GM15510 (cell line): Measurements from ENCODE around the gene MAEL.

Source experiments
- POLR2A ChIP-seq: IDR thresholded peaks from 3 replicates; pipeline ENCODE4 v1.6.1; 2011; ENCODE audit warnings: borderline replicate concordance; ENCODE audit not compliant: insufficient read length; ENCODE audit errors: extremely low read depth

The MAEL gene

DNA sequence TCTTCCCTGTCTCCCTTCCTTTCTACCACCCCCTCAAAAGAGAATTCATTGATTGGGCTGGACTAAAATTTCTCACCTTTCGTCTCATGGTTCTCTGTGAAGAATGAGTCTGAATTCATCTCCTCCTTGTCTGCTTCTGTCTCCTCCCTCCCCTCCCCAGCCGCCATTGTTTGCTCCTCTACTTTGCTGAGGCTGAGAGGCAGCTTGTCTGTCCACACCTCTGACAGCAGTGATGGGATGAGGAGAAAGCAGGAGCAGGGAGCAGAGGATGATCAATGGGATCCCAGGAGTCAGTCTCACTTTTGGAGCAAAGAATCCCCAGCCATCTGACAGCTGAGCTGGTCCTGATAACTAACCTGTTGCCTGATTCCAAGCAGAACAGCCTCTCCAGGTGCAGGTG, 16.3 kb upstream of the MAEL start:
- TF ChIP-seq POLR2A, result no peak

DNA sequence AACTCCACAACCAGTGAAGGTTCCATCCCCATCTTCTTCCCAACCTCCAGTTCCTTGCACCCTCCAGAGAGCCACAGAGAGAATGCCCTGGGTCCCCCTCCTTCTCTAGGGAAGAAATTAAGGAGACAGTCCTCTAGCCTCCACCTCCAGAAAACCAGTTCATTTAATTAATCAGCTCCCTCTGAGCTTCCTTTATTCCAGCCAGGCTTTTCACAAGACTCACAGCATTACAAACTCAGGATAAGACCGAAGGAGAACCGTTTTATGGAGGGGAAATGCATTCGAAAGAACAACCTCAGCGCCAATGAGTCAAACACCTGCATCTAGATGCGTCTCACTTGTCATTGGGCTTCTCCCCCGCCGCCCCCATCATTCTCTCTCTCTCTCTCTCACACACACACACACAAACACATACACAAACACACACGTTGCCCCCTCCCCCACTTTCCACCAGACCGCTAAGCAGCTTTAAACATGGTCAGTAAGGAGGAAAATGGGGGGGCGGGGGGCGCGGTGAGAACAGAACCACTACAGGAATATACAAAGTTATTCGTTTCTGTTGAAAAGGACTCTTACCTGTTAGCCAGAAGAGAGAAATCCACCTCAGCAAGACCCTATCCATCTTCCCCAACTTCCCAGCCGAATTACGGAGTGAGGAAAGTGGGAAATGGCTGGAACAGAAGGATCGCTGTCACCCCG, 14.3 kb upstream of the MAEL start:
- no peak for TF ChIP-seq POLR2A

DNA sequence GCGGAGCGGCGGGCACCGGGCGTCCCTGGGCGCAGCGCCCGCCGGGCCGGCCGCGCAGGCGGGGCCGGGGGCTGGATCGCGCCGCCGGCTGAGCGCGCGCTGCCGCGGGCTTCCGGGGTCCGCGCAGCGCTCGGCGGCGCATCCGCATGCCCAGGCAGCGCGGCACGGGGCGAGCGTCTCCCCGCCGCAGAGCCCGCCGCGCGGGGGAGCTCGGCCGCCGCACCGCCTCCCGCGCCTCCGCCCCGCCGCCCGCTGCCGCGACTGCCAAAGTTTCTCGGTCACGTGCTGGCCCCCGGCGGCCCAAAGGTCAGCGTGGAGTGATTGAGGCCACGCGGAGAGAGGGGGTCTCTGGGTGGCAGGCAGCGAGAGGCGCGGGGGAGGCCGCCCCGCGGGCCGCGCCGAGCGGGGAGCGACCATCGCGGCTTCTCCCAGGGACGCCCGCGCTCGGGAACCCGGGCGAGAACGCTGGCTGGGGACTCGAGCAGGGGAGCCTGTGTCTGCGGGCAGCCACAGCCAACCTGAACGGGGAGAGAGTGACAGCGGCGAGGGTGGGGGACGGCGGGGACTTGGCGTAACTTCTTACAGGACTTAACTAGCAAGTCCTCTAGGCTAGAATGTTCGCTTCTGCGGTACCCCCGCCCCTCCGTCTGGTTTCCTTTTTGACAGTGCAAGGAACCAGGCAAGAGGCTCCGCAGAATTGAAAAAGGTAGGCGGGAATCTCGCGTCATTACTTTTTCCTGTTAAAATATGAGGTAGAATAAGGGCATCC, 13.5 kb upstream of the MAEL start, which contains the start of gene ILDR2:
ILDR2 (minus strand) TSS at position 180 of the 769 bp plus-strand sequence. CDS start 272 bp downstream, outside the sequence.
- no peak for TF ChIP-seq POLR2A

DNA sequence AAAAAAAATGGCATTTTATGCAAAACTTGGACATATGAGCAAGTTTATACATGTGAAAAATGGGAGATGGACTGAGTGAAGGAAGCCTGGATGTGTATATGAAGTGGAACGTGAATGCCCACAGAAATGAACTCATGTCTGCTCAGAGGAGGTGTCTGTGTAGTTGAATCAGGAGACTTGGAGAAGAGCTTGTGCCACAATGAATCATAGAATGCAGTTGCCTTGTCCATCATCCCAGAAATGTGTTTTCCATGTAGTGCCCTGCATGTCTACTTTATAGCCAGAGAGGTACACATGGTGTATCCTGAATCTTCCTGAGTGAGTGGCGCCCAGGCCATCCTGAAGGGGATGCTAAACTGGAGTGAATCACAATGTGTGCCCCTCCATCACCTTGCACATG, 11.1 kb upstream of the MAEL start:
- TF ChIP-seq POLR2A, result no peak

DNA sequence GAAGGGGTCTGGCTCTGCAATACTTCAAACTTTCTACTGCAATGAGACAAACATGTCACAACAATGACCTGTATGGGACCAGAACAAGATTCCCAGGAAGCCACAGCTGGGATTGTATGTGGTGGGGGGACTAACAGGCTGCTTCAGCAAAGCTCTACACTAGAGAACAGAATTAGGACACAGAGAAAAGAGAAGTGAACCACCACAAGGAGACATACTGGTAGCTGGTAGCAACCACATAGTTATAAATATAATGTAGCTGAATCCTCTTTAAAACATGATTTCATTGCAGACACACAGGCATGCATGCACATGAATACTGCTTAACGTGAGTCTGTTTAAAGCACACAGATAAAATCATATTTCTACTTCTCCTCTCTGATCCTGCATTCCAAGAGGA, 10.3 kb upstream of the MAEL start:
- TF ChIP-seq POLR2A, result no peak

DNA sequence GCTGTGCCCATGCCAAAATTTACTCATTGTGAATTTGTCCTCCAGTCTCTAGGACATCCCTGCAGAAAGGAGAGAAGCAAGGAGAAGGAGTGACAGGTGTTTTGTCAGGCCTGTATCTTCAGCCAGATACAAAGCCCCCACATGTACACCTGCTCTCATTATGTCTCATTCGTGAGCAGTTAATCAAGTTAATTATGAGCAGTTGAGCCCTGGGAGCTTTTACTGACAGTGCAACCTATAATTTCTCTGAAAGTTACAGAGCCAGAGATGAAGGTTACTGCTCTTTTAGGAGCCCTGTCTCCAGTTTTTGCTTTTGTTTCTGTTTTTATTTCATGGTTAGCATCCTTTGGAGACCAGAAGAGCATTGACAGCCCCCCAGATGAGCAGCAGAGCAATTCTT, 8.7 kb upstream of the MAEL start:
- TF ChIP-seq POLR2A, result no peak

DNA sequence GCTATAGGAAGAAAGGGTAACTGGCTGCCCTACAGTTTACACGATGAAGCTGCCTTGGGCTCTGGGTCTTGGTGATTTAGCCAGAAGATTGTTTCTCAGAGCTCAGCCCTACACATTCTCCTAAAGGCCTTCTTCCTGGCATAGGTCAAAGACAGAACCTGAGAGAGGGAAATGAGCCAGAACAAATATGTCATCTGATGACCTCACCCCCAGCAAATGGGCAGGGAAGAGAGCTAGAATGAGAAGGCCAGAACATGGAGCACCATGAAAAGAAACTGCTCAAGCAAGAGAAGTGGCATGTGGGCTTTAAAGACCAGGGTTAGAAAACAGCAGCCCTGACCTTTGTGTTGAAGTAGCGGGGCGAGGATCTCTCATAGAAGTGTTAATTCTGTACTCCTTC, 8.3 kb upstream of the MAEL start:
- TF ChIP-seq POLR2A, result no peak

DNA sequence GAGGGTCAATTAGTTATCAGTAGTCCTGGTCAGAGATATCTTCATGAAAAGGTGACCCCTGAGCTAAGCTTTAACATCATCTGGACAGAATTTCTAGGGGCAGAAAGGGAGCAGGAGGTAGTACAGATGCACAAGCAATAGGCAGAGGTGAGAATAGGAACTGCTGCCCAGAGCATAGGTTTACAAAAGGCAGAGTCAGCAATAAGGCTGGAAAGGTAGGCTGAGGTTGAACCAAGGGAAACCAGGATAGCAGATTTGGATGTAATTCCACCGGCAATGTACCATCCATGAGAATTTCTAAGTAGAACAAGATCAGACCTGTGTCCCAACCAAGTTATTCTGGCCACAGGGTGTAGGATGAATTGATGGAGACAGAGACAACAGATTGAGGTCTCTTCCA, 7.5 kb upstream of the MAEL start:
- no peak for TF ChIP-seq POLR2A

DNA sequence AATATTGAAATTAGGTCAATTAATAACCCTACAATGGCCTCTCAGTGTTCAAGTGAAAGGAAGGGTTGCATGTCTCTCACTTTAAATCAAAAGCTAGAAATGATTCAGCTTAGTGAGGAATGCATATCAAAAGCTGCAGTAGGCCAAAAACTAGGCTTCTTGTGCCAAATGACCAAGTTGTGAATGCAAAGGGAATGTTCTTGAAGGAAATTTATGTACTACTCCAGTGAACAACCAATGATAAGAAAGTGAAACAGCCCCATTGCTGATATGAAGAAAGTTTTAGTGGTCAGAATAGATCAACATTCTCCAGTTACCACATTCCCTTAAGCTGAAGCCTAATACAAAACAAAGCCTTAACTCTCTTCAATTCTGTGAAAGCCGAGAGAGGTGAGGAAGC, 10.0 kb downstream of the MAEL start:
- TF ChIP-seq POLR2A, result no peak

DNA sequence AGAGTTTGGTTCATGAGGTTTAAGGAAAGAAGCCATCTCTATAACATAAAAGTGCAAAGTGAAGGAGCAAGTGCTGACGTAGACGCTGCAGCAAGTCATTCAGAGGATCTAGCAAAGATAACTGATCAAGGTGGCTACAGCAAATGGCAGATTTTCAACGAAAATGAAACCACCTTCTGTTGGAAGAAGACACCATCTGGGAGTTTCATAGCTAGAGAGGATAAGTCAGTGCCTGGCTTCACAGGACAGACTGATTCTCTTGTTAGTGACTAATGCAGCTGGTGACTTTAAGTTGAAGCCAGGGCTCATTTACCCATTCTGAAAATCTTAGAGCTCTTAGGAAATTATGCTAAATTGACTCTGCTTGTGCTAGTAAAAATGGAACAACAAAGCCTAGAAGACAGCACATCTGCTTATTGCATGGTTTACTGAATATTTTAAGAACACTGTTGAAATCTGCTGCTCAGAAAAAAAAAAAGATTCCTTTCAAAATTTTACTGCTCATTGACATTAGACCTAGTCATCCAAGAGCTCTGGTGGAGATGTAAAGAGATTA, 10.5 kb downstream of the MAEL start:
- no peak for TF ChIP-seq POLR2A

DNA sequence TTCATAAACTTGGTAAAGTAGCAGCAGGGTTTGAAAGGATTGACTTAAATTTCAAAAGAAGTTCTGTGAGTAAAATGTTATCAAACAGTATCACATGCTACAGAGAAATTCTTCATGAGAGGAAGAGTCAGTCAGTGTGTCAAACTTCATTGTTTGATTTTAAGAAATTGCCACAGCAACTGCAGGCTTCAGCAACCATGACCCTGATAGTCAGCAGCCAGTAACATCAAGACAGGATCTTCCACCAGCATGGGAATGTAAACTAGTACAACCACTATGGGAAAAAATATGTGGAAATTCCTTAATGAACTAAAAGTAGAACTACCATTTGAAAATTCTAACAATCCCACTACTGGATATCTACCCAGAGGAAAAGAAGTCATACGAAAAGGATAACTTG, 11.5 kb downstream of the MAEL start:
- TF ChIP-seq POLR2A, result no peak

DNA sequence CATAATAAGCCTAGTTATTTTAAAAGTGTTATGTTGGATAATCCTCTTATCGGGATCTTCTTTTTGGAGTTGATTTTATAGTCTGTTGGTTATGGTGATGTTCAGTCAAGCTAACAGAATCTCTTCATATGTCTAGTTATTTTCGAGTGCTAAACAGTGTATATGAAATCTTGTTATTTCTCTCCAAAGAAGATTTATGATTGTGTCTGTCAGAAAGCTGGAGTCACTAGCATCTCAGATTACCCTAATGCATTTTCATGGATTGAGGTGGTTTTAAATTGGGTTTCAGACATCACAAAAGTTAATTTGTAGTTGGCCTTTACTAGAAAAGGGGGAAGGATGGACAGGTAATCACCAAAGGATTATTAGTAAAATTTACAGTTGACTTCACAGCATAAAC, 13.3 kb downstream of the MAEL start:
- no peak for TF ChIP-seq POLR2A

DNA sequence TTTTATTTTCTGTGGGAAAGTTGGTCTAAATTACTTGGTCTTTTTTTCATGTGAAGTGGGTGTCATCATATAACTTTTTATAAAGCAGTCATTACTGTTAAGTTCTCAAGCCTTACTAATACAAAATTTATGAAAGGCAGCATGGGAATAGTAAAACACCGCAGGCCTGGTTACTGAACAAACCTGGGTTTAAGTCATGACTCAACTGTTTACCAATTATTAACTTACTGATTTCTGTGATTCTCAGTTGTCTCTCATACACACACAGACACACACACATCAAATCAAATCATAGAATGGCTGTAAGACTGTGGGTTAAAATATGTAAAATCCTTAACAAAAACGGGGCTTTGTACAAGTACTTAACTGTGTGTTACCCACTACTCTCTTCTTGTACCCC, 14.6 kb downstream of the MAEL start:
- no peak for TF ChIP-seq POLR2A

DNA sequence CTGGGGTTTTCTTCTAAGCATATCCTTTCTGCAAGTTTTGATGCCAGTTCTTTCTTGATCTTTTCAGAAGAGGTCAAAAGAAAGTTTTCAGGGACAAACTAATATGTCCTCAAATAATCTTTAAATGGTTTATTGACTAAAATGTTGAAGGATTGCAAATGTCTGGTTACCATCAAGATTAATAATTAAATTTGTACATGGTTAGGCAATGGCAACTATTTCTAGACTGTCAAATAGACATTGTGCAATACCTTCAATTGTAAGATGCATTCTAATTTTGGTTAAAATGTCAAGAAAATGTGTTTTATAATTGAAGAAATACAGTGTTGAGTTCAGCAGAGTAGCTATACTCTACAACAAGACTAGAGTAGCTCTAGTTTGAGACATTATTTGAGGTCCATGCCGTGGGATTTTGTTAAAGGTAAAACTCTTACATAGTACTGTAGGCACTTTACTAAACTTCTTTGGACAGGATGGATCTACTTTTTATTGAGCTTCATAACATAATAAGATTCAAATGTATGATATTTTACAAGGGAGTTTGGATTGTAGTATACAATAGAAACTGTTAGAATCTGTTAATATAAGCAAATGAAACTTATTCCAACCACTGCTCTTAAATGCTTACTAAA, 22.6 kb downstream of the MAEL start:
- no peak for TF ChIP-seq POLR2A

DNA sequence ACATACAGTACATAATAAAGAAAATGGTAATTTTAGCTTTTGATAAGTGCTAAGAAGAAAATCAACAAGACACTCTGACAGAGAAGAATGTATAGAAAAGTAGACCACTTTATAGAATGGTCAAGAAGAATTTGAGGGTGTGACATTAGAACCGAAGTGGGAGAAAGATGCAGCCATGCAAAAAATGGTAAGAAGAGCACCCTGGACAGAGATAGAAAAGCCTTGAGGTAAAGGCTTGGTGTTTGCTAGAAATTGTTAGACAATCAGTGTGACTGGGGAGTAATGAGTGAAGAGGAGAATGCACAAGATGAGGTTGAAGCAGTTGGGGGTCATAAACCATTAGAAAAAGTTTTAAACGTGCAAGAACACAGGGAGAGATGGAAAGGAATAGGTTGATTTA, 23.5 kb downstream of the MAEL start:
- no peak for TF ChIP-seq POLR2A

DNA sequence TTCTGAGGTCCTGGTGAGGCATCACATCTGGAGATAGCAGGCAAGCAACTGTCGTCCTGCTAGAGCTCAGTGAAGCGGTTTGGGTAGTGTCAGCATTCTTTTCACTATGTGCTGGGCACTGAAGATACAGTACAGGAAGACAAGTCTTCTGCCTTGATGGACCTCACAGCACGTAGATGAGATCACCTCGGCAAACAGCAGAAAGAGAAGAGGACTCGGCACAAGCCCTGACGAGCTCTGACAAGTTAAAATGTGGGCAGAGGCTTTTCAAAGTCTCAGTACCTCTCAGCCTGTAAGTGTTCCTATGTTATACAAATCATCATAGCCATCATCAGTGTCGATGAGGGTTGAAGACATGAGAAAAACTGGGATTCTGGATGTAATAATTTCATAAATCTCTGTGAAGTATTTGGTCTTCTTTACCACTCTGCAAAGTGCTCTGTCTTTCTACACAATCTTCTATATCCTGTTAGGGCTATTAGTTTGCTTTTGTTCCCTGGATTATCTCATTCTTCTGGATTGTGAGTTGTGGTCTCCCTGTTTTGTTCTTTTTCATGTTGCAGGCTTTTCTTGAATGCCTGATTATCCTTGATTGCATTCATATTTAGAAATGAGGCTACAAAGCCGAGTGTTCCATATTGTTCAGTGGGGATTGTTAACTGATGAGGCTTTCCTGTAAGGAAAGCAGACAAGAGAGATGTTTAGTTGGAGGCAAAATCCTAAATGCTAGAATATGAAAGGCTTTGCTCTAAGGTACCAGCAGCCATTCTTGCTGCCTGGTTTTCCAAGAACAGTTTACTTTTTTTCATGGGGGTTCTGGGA, 24.2 kb downstream of the MAEL start:
- TF ChIP-seq POLR2A, result no peak
